NCI-H187 treated with DMSO at 0.1 percent for 48 hours (cell line): ENCODE data around the gene PABPC1L.

Experiments
- DNase-seq: peaks from one replicate; lab custom pipeline; 2025; lab: John Stamatoyannopoulos, UW

PABPC1L gene

GRCh38 chr20:44900231-44900854 is 9.5 kb upstream of the PABPC1L start:
- DNase-seq = no peak

- no peak for DNase-seq
Measured at GRCh38 chr20:44901974-44902373, 7.9 kb upstream of the PABPC1L start.

- no peak for DNase-seq
Measured at GRCh38 chr20:44904377-44904776, 5.5 kb upstream of the PABPC1L start.

- no peak for DNase-seq
Measured at GRCh38 chr20:44908987-44909871, 631 bp upstream of the PABPC1L start.

- DNase-seq = no peak
Measured at GRCh38 chr20:44910690-44911262, 916 bp downstream of the PABPC1L start.

- DNase-seq = no peak
Measured at GRCh38 chr20:44911264-44911921, 1.5 kb downstream of the PABPC1L start.

- no peak for DNase-seq
Measured at GRCh38 chr20:44912189-44912588, 2.3 kb downstream of the PABPC1L start.

GRCh38 chr20:44914924-44915323 is 5.1 kb downstream of the PABPC1L start:
- no peak for DNase-seq

GRCh38 chr20:44916586-44916985 is 6.7 kb downstream of the PABPC1L start:
- DNase-seq = no peak

GRCh38 chr20:44917399-44917798 is 7.5 kb downstream of the PABPC1L start:
- no peak for DNase-seq

- no peak for DNase-seq
Measured at GRCh38 chr20:44918342-44918741, 8.5 kb downstream of the PABPC1L start.

GRCh38 chr20:44918761-44919160 is 8.9 kb downstream of the PABPC1L start:
- no peak for DNase-seq

GRCh38 chr20:44921447-44921846 is 11.6 kb downstream of the PABPC1L start:
- DNase-seq = no peak

GRCh38 chr20:44924541-44924940 is 14.7 kb downstream of the PABPC1L start:
- no peak for DNase-seq

- DNase-seq = no peak
Measured at GRCh38 chr20:44928595-44928994, 18.7 kb downstream of the PABPC1L start.

- DNase-seq = no peak
Measured at GRCh38 chr20:44930517-44931168, 20.8 kb downstream of the PABPC1L start.

- DNase-seq = no peak
Measured at GRCh38 chr20:44931911-44932310, 22.1 kb downstream of the PABPC1L start.

- no peak for DNase-seq
Measured at GRCh38 chr20:44932916-44933315, 23.1 kb downstream of the PABPC1L start.

GRCh38 chr20:44936510-44936909 is 26.6 kb downstream of the PABPC1L start:
- DNase-seq = no peak

GRCh38 chr20:44938637-44939036 is 28.8 kb downstream of the PABPC1L start:
- no peak for DNase-seq

GRCh38 chr20:44941120-44941691 is 31.3 kb downstream of the PABPC1L start:
- DNase-seq = no peak
